Mesenteric fat pad (tissue), 1 donor: Measurements from ENCODE around the gene MXD3. TPM values are rescaled to one million over a fixed set of nuclear protein-coding genes. Genes with fewer than 3 reads are reported as not detected.
"Not testable (repeated sequence)": the region's sequence is repeated elsewhere in the genome, so short reads cannot be mapped to it uniquely, and the experiment has no call there.

Source experiments
- DNase-seq: peaks from one replicate; pipeline ENCODE4 v3.0.0-alpha.2; 2020; ENCODE audit warnings: low spot score
- total RNA-seq: library from RNA; stranded (reverse); fragmentation: NEBNext Ultra II Directional; extraction: Animal tissue kit (Norgen Biotek cat#: 25700); gene quantifications from one replicate; pipeline ENCODE4 v1.2.1, GENCODE V29; 2021
- donor health status: DM: yes; HTN: yes; CAD: no.

MXD3 gene
- total RNA-seq, 1 donor from 2014 or later, result 7.2 TPM

- no peak for DNase-seq
Measured at GRCh38 chr5:177270653-177271052, 41.0 kb downstream of the MXD3 start.

GRCh38 chr5:177269976-177270375 lies 41.7 kb downstream of the MXD3 start:
- DNase-seq, result no peak

GRCh38 chr5:177269232-177269895 lies 42.3 kb downstream of the MXD3 start:
- DNase-seq, result no peak

- DNase-seq, result no peak
Measured at GRCh38 chr5:177265395-177265794, 46.3 kb downstream of the MXD3 start.

GRCh38 chr5:177264178-177264577 lies 47.5 kb downstream of the MXD3 start:
- no peak for DNase-seq

- DNase-seq, result no peak
Measured at GRCh38 chr5:177261510-177261909, 50.2 kb downstream of the MXD3 start.

GRCh38 chr5:177260961-177261360 lies 50.7 kb downstream of the MXD3 start:
- DNase-seq, result no peak

GRCh38 chr5:177258711-177259110 lies 53.0 kb downstream of the MXD3 start:
- DNase-seq, result not testable (repeated sequence)

Other genes starting within 250 kb of the MXD3 start
- gene FGFR4, start 225.0 kb downstream of the MXD3 start, total RNA-seq, result 0.42 TPM
- 74.6 TPM for gene NSD1, start 178.1 kb downstream of the MXD3 start, total RNA-seq
- 23.1 TPM for gene RAB24, start 8.2 kb downstream of the MXD3 start, total RNA-seq
- 110 TPM for gene PRELID1, start 8.1 kb downstream of the MXD3 start, total RNA-seq
- 90.9 TPM for gene LMAN2, start 39.8 kb upstream of the MXD3 start, total RNA-seq
- gene RGS14, start 46.0 kb upstream of the MXD3 start, total RNA-seq, result 8.2 TPM
- not detected for gene SLC34A1, start 72.5 kb upstream of the MXD3 start, total RNA-seq
- gene PFN3, start 88.8 kb upstream of the MXD3 start, total RNA-seq, result not detected
- not detected for gene F12, start 97.7 kb upstream of the MXD3 start, total RNA-seq
- 30.1 TPM for gene GRK6, start 114.8 kb upstream of the MXD3 start, total RNA-seq
- 1.00 TPM for gene PRR7, start 134.9 kb upstream of the MXD3 start, total RNA-seq
- 44.3 TPM for gene DBN1, start 161.7 kb upstream of the MXD3 start, total RNA-seq
- 58.8 TPM for gene PDLIM7, start 185.7 kb upstream of the MXD3 start, total RNA-seq
- gene DOK3, start 197.9 kb upstream of the MXD3 start, total RNA-seq, result 22.6 TPM
- 63.8 TPM for gene DDX41, start 205.1 kb upstream of the MXD3 start, total RNA-seq
- 63.1 TPM for gene FAM193B, start 242.7 kb upstream of the MXD3 start, total RNA-seq